Measurements from ENCODE around the gene LRRC8A. TPM values are rescaled to one million over a fixed set of nuclear protein-coding genes. Genes with fewer than 3 reads are reported as not detected.

LRRC8A gene
- total and polyA plus RNA-seq, 2 of the 13 experiments (the other 11 are each of a cell fraction or from before 2014, with no cell fraction given) = 16.1 to 40.6 TPM

GRCh38 chr9:128908372-128908771, 26.4 kb downstream of the LRRC8A start (continued):
- TF ChIP-seq, protein P1, sequence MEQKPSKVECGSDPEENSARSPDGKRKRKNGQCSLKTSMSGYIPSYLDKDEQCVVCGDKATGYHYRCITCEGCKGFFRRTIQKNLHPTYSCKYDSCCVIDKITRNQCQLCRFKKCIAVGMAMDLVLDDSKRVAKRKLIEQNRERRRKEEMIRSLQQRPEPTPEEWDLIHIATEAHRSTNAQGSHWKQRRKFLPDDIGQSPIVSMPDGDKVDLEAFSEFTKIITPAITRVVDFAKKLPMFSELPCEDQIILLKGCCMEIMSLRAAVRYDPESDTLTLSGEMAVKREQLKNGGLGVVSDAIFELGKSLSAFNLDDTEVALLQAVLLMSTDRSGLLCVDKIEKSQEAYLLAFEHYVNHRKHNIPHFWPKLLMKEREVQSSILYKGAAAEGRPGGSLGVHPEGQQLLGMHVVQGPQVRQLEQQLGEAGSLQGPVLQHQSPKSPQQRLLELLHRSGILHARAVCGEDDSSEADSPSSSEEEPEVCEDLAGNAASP (CRISPR knock-in tag; IDR thresholded peaks at IDR 0.05; ENCODE audit: borderline replicate concordance) = no peak
- TF ChIP-seq POLR2A (IDR thresholded peaks at IDR 0.05; ENCODE audit: insufficient read depth in 1 of 2, low read depth in 2 of 2, low read length in 2 of 2) (no peak), ZBTB4 (CRISPR knock-in tag; IDR thresholded peaks at IDR 0.05; ENCODE audit: borderline replicate concordance) (no peak), ATF1 (CRISPR knock-in tag; IDR thresholded peaks at IDR 0.05) (no peak), USF2 (IDR thresholded peaks at IDR 0.05; ENCODE audit: low read depth, low read length) (no peak), USF2 (CRISPR knock-in tag; IDR thresholded peaks at IDR 0.05; ENCODE audit: borderline replicate concordance) (no peak), ZNF616 (CRISPR knock-in tag; IDR thresholded peaks at IDR 0.05; ENCODE audit: low read depth) (no peak), SNRNP70 (IDR thresholded peaks at IDR 0.05; ENCODE audit: low read depth, low read length) (no peak), ZNF550 (CRISPR knock-in tag; IDR thresholded peaks at IDR 0.05; ENCODE audit: borderline replicate concordance) (no peak)
- TF ChIP-seq, protein P2, sequence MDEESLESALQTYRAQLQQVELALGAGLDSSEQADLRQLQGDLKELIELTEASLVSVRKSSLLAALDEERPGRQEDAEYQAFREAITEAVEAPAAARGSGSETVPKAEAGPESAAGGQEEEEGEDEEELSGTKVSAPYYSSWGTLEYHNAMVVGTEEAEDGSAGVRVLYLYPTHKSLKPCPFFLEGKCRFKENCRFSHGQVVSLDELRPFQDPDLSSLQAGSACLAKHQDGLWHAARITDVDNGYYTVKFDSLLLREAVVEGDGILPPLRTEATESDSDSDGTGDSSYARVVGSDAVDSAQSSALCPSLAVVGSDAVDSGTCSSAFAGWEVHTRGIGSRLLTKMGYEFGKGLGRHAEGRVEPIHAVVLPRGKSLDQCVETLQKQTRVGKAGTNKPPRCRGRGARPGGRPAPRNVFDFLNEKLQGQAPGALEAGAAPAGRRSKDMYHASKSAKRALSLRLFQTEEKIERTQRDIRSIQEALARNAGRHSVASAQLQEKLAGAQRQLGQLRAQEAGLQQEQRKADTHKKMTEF (CRISPR knock-in tag; IDR thresholded peaks at IDR 0.05) = no peak
- TF ChIP-seq, protein P3, sequence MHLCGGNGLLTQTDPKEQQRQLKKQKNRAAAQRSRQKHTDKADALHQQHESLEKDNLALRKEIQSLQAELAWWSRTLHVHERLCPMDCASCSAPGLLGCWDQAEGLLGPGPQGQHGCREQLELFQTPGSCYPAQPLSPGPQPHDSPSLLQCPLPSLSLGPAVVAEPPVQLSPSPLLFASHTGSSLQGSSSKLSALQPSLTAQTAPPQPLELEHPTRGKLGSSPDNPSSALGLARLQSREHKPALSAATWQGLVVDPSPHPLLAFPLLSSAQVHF (CRISPR knock-in tag; IDR thresholded peaks at IDR 0.05) = no peak
- TF ChIP-seq, protein P4, sequence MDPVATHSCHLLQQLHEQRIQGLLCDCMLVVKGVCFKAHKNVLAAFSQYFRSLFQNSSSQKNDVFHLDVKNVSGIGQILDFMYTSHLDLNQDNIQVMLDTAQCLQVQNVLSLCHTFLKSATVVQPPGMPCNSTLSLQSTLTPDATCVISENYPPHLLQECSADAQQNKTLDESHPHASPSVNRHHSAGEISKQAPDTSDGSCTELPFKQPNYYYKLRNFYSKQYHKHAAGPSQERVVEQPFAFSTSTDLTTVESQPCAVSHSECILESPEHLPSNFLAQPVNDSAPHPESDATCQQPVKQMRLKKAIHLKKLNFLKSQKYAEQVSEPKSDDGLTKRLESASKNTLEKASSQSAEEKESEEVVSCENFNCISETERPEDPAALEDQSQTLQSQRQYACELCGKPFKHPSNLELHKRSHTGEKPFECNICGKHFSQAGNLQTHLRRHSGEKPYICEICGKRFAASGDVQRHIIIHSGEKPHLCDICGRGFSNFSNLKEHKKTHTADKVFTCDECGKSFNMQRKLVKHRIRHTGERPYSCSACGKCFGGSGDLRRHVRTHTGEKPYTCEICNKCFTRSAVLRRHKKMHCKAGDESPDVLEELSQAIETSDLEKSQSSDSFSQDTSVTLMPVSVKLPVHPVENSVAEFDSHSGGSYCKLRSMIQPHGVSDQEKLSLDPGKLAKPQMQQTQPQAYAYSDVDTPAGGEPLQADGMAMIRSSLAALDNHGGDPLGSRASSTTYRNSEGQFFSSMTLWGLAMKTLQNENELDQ (CRISPR knock-in tag; IDR thresholded peaks at IDR 0.05; ENCODE audit: borderline replicate concordance) = no peak
